ENCODE measurements around the gene RGS6.

Gene RGS6

GRCh38 chr14:72560889-72561493 is 628.8 kb downstream of the RGS6 start:
- no peak for DNase-seq

GRCh38 chr14:72562300-72562699 is 630.1 kb downstream of the RGS6 start:
- DNase-seq, result no peak

GRCh38 chr14:72563676-72564075 is 631.4 kb downstream of the RGS6 start:
- DNase-seq, result no peak

- DNase-seq, result no peak
These were observed 632.9 kb downstream of the RGS6 start for GRCh38 chr14:72565149-72565559.

- no peak for DNase-seq
These were observed 633.7 kb downstream of the RGS6 start for GRCh38 chr14:72565917-72566316.

GRCh38 chr14:72567226-72567625 is 635.0 kb downstream of the RGS6 start:
- no peak for DNase-seq

GRCh38 chr14:72568296-72568992 is 636.2 kb downstream of the RGS6 start:
- no peak for DNase-seq

GRCh38 chr14:72573725-72574417 is 641.6 kb downstream of the RGS6 start:
- DNase-seq, result no peak

- no peak for DNase-seq
These were observed 642.5 kb downstream of the RGS6 start for GRCh38 chr14:72574715-72575114.

GRCh38 chr14:72576258-72576657 is 644.0 kb downstream of the RGS6 start:
- no peak for DNase-seq

- no peak for DNase-seq
These were observed 645.3 kb downstream of the RGS6 start for GRCh38 chr14:72577521-72577920.

- no peak for DNase-seq
These were observed 646.3 kb downstream of the RGS6 start for GRCh38 chr14:72578514-72578913.

- no peak for DNase-seq
These were observed 650.4 kb downstream of the RGS6 start for GRCh38 chr14:72582582-72582981.

GRCh38 chr14:72583316-72584272 is 651.4 kb downstream of the RGS6 start:
- no peak for DNase-seq

GRCh38 chr14:72588521-72588920 is 656.3 kb downstream of the RGS6 start:
- no peak for DNase-seq

GRCh38 chr14:72589652-72590051 is 657.4 kb downstream of the RGS6 start:
- DNase-seq, result no peak

- no peak for DNase-seq
These were observed 658.3 kb downstream of the RGS6 start for GRCh38 chr14:72590577-72590976.

- DNase-seq, result peak; percentile 17
These were observed 659.2 kb downstream of the RGS6 start for GRCh38 chr14:72591391-72591790.

- no peak for DNase-seq
These were observed 662.1 kb downstream of the RGS6 start for GRCh38 chr14:72594099-72594901.

- DNase-seq, result no peak
These were observed 663.1 kb downstream of the RGS6 start for GRCh38 chr14:72595152-72595862.

All from NCI-H1105 treated with DMSO at 0.1 percent for 48 hours (cell line).